HG03108 (cell line): ENCODE results near the gene LSAMP.

Source experiments
- ATAC-seq: cut with Tn5 transposase; IDR thresholded peaks from one replicate; pipeline ENCODE4 v1.9.1; 2021; ENCODE audit warnings: moderate library complexity; ENCODE audit not compliant: unreplicated experiment

Gene LSAMP

GRCh38 chr3:115916866-115917265 is 528.4 kb downstream of the LSAMP start:
- no peak for ATAC-seq

GRCh38 chr3:115915061-115915460 is 530.2 kb downstream of the LSAMP start:
- ATAC-seq, result no peak

GRCh38 chr3:115913069-115913686 is 532.1 kb downstream of the LSAMP start:
- no peak for ATAC-seq

GRCh38 chr3:115912372-115912771 is 532.9 kb downstream of the LSAMP start:
- ATAC-seq, result no peak

GRCh38 chr3:115905871-115906270 is 539.4 kb downstream of the LSAMP start:
- ATAC-seq, result no peak

GRCh38 chr3:115903843-115904242 is 541.4 kb downstream of the LSAMP start:
- no peak for ATAC-seq

GRCh38 chr3:115901008-115901407 is 544.3 kb downstream of the LSAMP start:
- no peak for ATAC-seq

GRCh38 chr3:115899535-115899934 is 545.8 kb downstream of the LSAMP start:
- no peak for ATAC-seq

GRCh38 chr3:115898656-115899410 is 546.5 kb downstream of the LSAMP start:
- ATAC-seq, result no peak

- ATAC-seq, result no peak
Measured at GRCh38 chr3:115891006-115891636, 554.2 kb downstream of the LSAMP start.

GRCh38 chr3:115890579-115890978 is 554.7 kb downstream of the LSAMP start:
- no peak for ATAC-seq

GRCh38 chr3:115885621-115886020 is 559.7 kb downstream of the LSAMP start:
- ATAC-seq, result no peak

- no peak for ATAC-seq
Measured at GRCh38 chr3:115877615-115877899, 567.7 kb downstream of the LSAMP start.

- no peak for ATAC-seq
Measured at GRCh38 chr3:115876876-115877614, 568.2 kb downstream of the LSAMP start.

- no peak for ATAC-seq
Measured at GRCh38 chr3:115875460-115875859, 569.8 kb downstream of the LSAMP start.

GRCh38 chr3:115871735-115872134 is 573.6 kb downstream of the LSAMP start:
- no peak for ATAC-seq

GRCh38 chr3:115864911-115865310 is 580.4 kb downstream of the LSAMP start:
- no peak for ATAC-seq

GRCh38 chr3:115862849-115863248 is 582.4 kb downstream of the LSAMP start:
- ATAC-seq, result no peak

GRCh38 chr3:115862099-115862498 is 583.2 kb downstream of the LSAMP start:
- no peak for ATAC-seq

- no peak for ATAC-seq
Measured at GRCh38 chr3:115861166-115861733, 584.0 kb downstream of the LSAMP start.

- no peak for ATAC-seq
Measured at GRCh38 chr3:115860766-115861165, 584.5 kb downstream of the LSAMP start.
